Heart left ventricle (tissue), 16 donors: ENCODE results near the gene CD300C. TPM values are rescaled to one million over a fixed set of nuclear protein-coding genes. Genes with fewer than 3 reads are reported as not detected.

Experiments used
- ATAC-seq, 4 donors: fragments of 200-7000 bp; cut with Tn5 transposase; one replicate each; pipeline ENCODE4 v1.9.1; 2020 to 2022; ENCODE audit warnings: moderate library complexity in 4 of 4, mild to moderate bottlenecking in 3 of 4, moderate number of reproducible peaks in 1 of 4
- DNase-seq, 5 donors: peaks; one replicate each; pipeline ENCODE4 v3.0.0-alpha.2; 2020
- H3K27ac ChIP-seq, 12 donors: fragments of 200-600 bp; sonication (generic) in 4 of 12; one replicate each; pipeline versions ENCODE4 v1.5.0 to v1.8.0; 2016 to 2022; ENCODE audit warnings: mild to moderate bottlenecking in 2 of 12
- H3K27me3 ChIP-seq, 9 donors: fragments of 200-600 bp; sonication (generic) in 2 of 9; one replicate each; pipeline versions ENCODE4 v1.5.1 to v1.8.0; 2016 to 2022; ENCODE audit warnings: mild to moderate bottlenecking in 3 of 9
- H3K36me3 ChIP-seq, 9 donors: fragments of 200-600 bp; sonication (generic) in 2 of 9; one replicate each; pipeline versions ENCODE4 v1.5.0 to v1.8.0; 2018 to 2022; ENCODE audit warnings: mild to moderate bottlenecking in 2 of 9
- H3K4me1 ChIP-seq, 12 donors: fragments of 200-600 bp; sonication (generic) in 4 of 12; one replicate each; pipeline versions ENCODE4 v1.5.0 to v1.8.0; 2016 to 2022; ENCODE audit warnings: mild to moderate bottlenecking in 3 of 12
- H3K4me3 ChIP-seq, 12 donors: fragments of 200-600 bp; sonication (generic) in 4 of 12; one replicate each; pipeline versions ENCODE4 v1.5.0 to v1.8.0; 2017 to 2022; ENCODE audit warnings: mild to moderate bottlenecking in 9 of 12, moderate library complexity in 4 of 12
- H3K9me3 ChIP-seq, 12 donors: fragments of 200-600 bp; sonication (generic) in 4 of 12; one replicate each; pipeline versions ENCODE4 v1.5.0 to v1.8.0; 2016 to 2022; ENCODE audit warnings: mild to moderate bottlenecking in 1 of 12
- POLR2A ChIP-seq, 2 donors: fragments of 450-650 bp; IDR thresholded peaks; one replicate each; pipeline ENCODE4 v1.6.1; 2017; ENCODE audit warnings: antibody characterized with exemption in 2 of 2, mild to moderate bottlenecking in 2 of 2, moderate library complexity in 2 of 2
- WGBS, 4 donors: extraction: QIAGEN DNeasy Blood & Tissue Kit in 2 of 4; methylation state at CpG; one replicate each; pipeline versions ENCODE4 v1.1.5 to v1.1.7; 2013 to 2018; 5-methylcytosine and 5-hydroxymethylcytosine counted together
- intact Hi-C, 10 donors: fragments of 100-400 bp; cut with DNase I; formaldehyde crosslinking; loops; one replicate each; pipeline versions ENCODE4 v1.11.1 to v1.14.2; 2022
- polyA plus RNA-seq, 2 donors: library from polyadenylated mRNA; stranded (reverse); fragments of 200-250 nt; gene quantifications; one replicate each; pipeline ENCODE4 v1.2.3, GENCODE V29; 2013
- total RNA-seq, 9 donors: library from RNA; depleted of rRNA in 2 of 9; stranded (reverse); fragments of >200 nt in 2 of 9; fragmentation: NEBNext Ultra II Directional in 3 of 9; extraction: Animal tissue kit (Norgen Biotek cat#: 25700) in 3 of 9; gene quantifications; one replicate each; pipeline versions ENCODE4 v1.1.0 to v1.2.4, GENCODE V29; 2016 to 2023
- TF ChIP-seq, protein P1 (sequence below), 12 donors: fragments of 200-600 bp; sonication (generic) in 4 of 12; IDR thresholded peaks; one replicate each; pipeline versions ENCODE4 v1.5.0 to v1.8.0; 2018 to 2022; ENCODE audit warnings: antibody characterized with exemption in 12 of 12, mild to moderate bottlenecking in 5 of 12
- donor health status: ischemic (EF 13 %, LVEDD 7.1; RV severe dilation, severe dysfunction).
- donor health status: healthy with polysubstance abuse.
- donor health status: DM: no; HTN: yes; CAD: no.
- donor health status: DM: no; HTN: no; CAD: no.
- donor health status: ischemic (EF 25% LVEDD 6.9; RV normal size, moderate dysfunction).
- donor health status: ischemic (EF 25% LVEDD 5.7; RV mildly dilated, moderate dysfunction).
- donor health status: healthy.
- donor health status: DM: yes; HTN: yes; CAD: no.
- donor health status: ischemic (EF 35%, LVEDD 5.7; RV mildly dilated, moderate dysfunction).
- donor health status: nonischemic (EF 11% LVEDD 7.7; RV severe dilation, severe dysfunction).
- donor health status: DM: yes; HTN: yes; CAD: no.
- donor health status: PGD.
- donor health status: ischemic (EF 29% LVEDD 5.4; RV normal size, mild dysfunction).
- donor health status: nonischemic (EF 23%, LVEDD 6.1; RV moderate dilation, normal function).

Gene CD300C
- total and polyA plus RNA-seq, 11 donors: 0.11 to 5.0 (median 0.61) TPM; not detected in 3

DNA sequence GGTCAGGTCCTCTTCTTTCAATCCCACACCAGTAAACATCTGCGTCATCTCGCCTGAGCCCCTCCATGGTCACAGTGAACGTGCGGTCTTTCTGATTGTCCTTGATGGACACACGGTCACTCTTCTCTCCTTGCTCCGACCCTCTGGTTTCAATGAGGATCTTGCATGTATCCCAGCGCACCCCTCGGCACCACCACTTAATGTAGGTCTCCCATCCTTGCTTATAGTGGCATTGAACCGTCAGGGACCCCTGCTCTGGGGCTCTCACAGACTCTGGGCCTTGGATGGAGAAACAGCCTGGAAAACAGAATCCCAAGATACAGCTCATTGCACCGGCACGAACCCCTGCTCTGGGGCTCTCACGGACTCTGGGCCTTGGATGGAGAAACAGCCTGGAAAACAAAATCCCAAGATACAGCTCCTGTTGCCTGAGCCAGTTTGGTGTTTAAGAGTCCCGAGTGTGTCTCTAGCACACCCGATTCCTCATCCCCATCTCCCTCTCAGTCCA is 20.1 kb downstream of the CD300C start:
- ATAC-seq: no peak
- TF ChIP-seq, protein P1, sequence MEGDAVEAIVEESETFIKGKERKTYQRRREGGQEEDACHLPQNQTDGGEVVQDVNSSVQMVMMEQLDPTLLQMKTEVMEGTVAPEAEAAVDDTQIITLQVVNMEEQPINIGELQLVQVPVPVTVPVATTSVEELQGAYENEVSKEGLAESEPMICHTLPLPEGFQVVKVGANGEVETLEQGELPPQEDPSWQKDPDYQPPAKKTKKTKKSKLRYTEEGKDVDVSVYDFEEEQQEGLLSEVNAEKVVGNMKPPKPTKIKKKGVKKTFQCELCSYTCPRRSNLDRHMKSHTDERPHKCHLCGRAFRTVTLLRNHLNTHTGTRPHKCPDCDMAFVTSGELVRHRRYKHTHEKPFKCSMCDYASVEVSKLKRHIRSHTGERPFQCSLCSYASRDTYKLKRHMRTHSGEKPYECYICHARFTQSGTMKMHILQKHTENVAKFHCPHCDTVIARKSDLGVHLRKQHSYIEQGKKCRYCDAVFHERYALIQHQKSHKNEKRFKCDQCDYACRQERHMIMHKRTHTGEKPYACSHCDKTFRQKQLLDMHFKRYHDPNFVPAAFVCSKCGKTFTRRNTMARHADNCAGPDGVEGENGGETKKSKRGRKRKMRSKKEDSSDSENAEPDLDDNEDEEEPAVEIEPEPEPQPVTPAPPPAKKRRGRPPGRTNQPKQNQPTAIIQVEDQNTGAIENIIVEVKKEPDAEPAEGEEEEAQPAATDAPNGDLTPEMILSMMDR (IDR thresholded peaks at IDR 0.05): no peak
- no peak for TF ChIP-seq POLR2A (IDR thresholded peaks at IDR 0.05)
- intact Hi-C loops: no loop called here
- 84 to 90% (median 86%) methylated on average over 14 of the region's 14 CpGs for WGBS, 4 donors
- Histone ChIP-seq H3K9me3 (peaks cover 0 to 7% (median 0%) of the 10 kb centered on the region in 12 donors), H3K27ac (no peak overlapping the region), H3K27me3 (no peaks in the 10 kb centered on the region), H3K4me3 (no peak overlapping the region), H3K36me3 (no peaks in the 10 kb centered on the region), H3K4me1 (peaks cover 0 to 42% (median 0%) of the 10 kb centered on the region in 12 donors)
- no peak for DNase-seq

DNA sequence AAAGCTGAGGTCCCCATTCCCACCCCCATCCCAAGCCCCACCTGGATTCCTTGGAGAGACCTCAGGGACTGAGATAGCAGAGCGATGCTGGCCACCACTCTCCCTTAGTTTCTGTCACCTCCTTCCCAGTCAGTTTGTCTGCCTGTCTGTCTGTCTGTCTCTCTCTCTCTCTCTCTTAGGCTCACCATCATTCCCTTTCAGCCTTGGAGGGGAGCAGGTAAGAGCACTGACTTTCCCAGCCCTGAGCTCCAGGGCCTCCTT is 20.5 kb downstream of the CD300C start:
- no peaks in the 10 kb centered on the region for H3K27me3 ChIP-seq
- H3K27ac ChIP-seq: no peak overlapping the region
- H3K4me3 ChIP-seq: no peak overlapping the region
- peaks cover 0 to 46% (median 0%) of the 10 kb centered on the region in 12 donors for H3K4me1 ChIP-seq
- DNase-seq (no peak), ATAC-seq (no peak)
- peaks cover 0 to 7% (median 0%) of the 10 kb centered on the region in 12 donors for H3K9me3 ChIP-seq
- no peaks in the 10 kb centered on the region for H3K36me3 ChIP-seq
- TF ChIP-seq, protein P1 (IDR thresholded peaks at IDR 0.05): no peak
- no peak for TF ChIP-seq POLR2A (IDR thresholded peaks at IDR 0.05)
- intact Hi-C loops: no loop called here
- 88 to 100% (median 89%) methylated on average over 1 of the region's 1 CpG for WGBS, 4 donors

DNA sequence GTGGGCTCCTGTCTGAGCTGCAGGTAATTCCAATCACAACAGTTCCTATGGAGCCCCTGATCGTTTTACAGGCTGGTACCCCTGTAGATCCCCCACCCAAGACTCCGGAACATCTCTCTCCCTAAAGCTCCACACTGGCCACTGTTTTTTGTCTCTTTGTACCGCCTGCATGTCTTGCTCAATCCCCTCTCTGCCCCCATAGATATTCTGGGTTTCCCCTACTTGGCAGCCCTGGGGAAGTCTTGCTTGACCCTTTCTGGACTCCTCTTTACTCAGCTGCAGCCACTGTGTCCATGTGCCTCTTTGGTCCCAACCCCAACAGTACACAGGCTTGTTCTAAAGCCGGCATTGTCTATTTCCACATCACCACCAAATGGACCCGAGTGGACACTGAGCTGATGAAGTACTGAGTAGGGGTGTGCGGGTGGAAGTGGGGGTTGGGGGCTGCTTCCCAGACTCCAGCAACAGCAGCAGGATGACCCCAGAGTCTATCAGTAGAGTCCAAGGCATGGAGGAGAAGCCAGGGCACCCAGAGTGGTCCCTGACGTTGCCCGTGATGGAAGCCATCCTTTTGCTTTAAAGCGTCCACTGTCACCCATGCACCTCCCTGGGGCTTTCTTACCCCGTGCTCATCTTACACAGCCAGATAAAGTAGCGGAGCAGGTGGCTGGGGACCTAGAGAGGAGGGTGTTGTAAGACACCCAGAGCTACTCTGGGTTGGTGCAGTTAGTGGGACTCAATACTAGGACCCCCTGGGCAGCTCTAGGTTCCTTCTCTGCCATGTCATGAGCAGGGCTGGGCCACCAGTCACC is 21.1 kb downstream of the CD300C start:
- 76 to 82% (median 79%) methylated on average over 7 to 11 of the region's 11 CpGs for WGBS, 4 donors

DNA sequence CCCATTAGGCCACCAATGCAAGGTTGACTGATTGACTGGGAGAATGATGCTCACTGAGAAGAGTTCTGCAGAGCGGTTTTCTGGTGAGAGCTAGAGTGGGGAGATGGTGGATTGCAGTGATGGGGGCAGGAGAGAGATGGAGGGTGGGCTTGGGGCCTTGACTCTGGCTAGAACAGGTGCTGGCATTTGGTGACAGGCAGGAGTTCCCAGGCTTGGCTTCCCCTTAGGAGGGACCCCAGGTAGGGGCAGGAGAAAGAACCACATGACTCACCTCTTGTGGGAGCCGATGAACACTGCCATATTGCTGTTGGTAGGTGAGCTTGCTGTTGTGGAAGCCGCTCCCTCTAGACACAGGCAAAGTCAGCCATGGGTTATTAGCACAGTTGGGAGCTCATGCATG is 22.6 kb downstream of the CD300C start:
- no peak for TF ChIP-seq POLR2A (IDR thresholded peaks at IDR 0.05)
- TF ChIP-seq, protein P1 (IDR thresholded peaks at IDR 0.05): no peak
- no peaks in the 10 kb centered on the region for H3K27me3 ChIP-seq
- H3K4me1 ChIP-seq: peaks cover 0 to 46% (median 0%) of the 10 kb centered on the region in 12 donors
- no peak overlapping the region for H3K27ac ChIP-seq
- H3K4me3 ChIP-seq: no peak overlapping the region
- H3K9me3 ChIP-seq: peaks cover 0 to 8% (median 0%) of the 10 kb centered on the region in 12 donors
- no peak for ATAC-seq
- no peaks in the 10 kb centered on the region for H3K36me3 ChIP-seq
- WGBS, 4 donors: 79 to 86% (median 81%) methylated on average over 2 to 3 of the region's 3 CpGs
- DNase-seq: no peak
- intact Hi-C loops: no loop called here

More for the DNA sequence above, 21.1 kb downstream of the CD300C start:
- Histone ChIP-seq H3K4me3 (no peak overlapping the region), H3K9me3 (peaks cover 0 to 7% (median 0%) of the 10 kb centered on the region in 12 donors), H3K27ac (no peak overlapping the region), H3K4me1 (peaks cover 0 to 48% (median 0%) of the 10 kb centered on the region in 12 donors), H3K27me3 (no peaks in the 10 kb centered on the region), H3K36me3 (no peaks in the 10 kb centered on the region)
- no peak for ATAC-seq
- intact Hi-C loops: no loop called here
- no peak for DNase-seq
- TF ChIP-seq, protein P1 (IDR thresholded peaks at IDR 0.05): no peak
- TF ChIP-seq POLR2A (IDR thresholded peaks at IDR 0.05): no peak
